Stimulated activated effector memory CD8-positive, alpha-beta T cell treated with anti-CD3 and anti-CD28 coated beads, Interleukin-12 subunit alpha, Interleukin-12 subunit beta, amount 100 ng/mL, for 72 hours (primary cell): Measurements from ENCODE around the gene MTHFD1.

Experiments
- ATAC-seq: fragments of 150-1000 bp; cut with Tn5 transposase; 2 replicates; pipeline ENCODE4 v1.10.0; 2021
- DNase-seq, 2 donors: peaks; one replicate each; pipeline ENCODE4 v3.0.0; 2021 to 2022; ENCODE audit warnings: low spot score in 2 of 2
- H3K27ac Mint-ChIP-seq: one replicate; pipeline ENCODE4 v1.8.0; 2022; ENCODE audit warnings: mild to moderate bottlenecking, mixed read lengths
- H3K36me3 Mint-ChIP-seq: one replicate; pipeline ENCODE4 v1.8.0; 2022; ENCODE audit warnings: mild to moderate bottlenecking, mixed read lengths
- H3K4me1 Mint-ChIP-seq: one replicate; pipeline ENCODE4 v1.8.0; 2022; ENCODE audit warnings: mixed read lengths
- H3K4me3 Mint-ChIP-seq: one replicate; pipeline ENCODE4 v1.8.0; 2022; ENCODE audit warnings: mild to moderate bottlenecking, mixed read lengths
- H3K9me3 Mint-ChIP-seq: one replicate; pipeline ENCODE4 v1.8.0; 2022; ENCODE audit warnings: mixed read lengths

Gene MTHFD1

GRCh38 chr14:64478634-64479250 is 90.6 kb downstream of the MTHFD1 start:
- H3K4me1 Mint-ChIP-seq, result peaks cover 22% of the 10 kb centered on the region
- DNase-seq, result no peak
- no peak for ATAC-seq
- H3K36me3 Mint-ChIP-seq, result peaks cover 74% of the 10 kb centered on the region
- H3K4me3 Mint-ChIP-seq, result no peak overlapping the region
- no peaks in the 10 kb centered on the region for H3K9me3 Mint-ChIP-seq
- no peak overlapping the region for H3K27ac Mint-ChIP-seq

GRCh38 chr14:64488590-64489099 is 100.5 kb downstream of the MTHFD1 start:
- no peak for DNase-seq
- Mint-ChIP-seq H3K27ac (peak overlapping the region; percentile 6), H3K4me1 (peaks cover 30% of the 10 kb centered on the region), H3K36me3 (peaks cover 100% of the 10 kb centered on the region), H3K4me3 (no peak overlapping the region), H3K9me3 (no peaks in the 10 kb centered on the region)
- no peak for ATAC-seq

GRCh38 chr14:64491637-64492036 is 103.5 kb downstream of the MTHFD1 start:
- no peak for DNase-seq
- Mint-ChIP-seq H3K36me3 (peaks cover 100% of the 10 kb centered on the region), H3K4me1 (peaks cover 37% of the 10 kb centered on the region), H3K9me3 (no peaks in the 10 kb centered on the region), H3K4me3 (no peak overlapping the region), H3K27ac (peak overlapping the region; percentile 7)
- no peak for ATAC-seq

- Mint-ChIP-seq H3K4me1 (peaks cover 35% of the 10 kb centered on the region), H3K9me3 (no peaks in the 10 kb centered on the region), H3K36me3 (peaks cover 100% of the 10 kb centered on the region), H3K4me3 (no peak overlapping the region), H3K27ac (peak overlapping the region; percentile 83)
- ATAC-seq (no peak), DNase-seq (no peak)
Observed at GRCh38 chr14:64493455-64493854, 105.3 kb downstream of the MTHFD1 start.

GRCh38 chr14:64495252-64495651 is 107.1 kb downstream of the MTHFD1 start:
- no peak overlapping the region for H3K27ac Mint-ChIP-seq
- no peak for DNase-seq
- H3K4me1 Mint-ChIP-seq, result peaks cover 43% of the 10 kb centered on the region
- peaks cover 100% of the 10 kb centered on the region for H3K36me3 Mint-ChIP-seq
- ATAC-seq, result no peak
- no peaks in the 10 kb centered on the region for H3K9me3 Mint-ChIP-seq
- no peak overlapping the region for H3K4me3 Mint-ChIP-seq

- Mint-ChIP-seq H3K4me1 (peaks cover 41% of the 10 kb centered on the region), H3K27ac (no peak overlapping the region), H3K4me3 (no peak overlapping the region), H3K36me3 (peaks cover 100% of the 10 kb centered on the region), H3K9me3 (no peaks in the 10 kb centered on the region)
- DNase-seq (no peak), ATAC-seq (no peak)
Observed at GRCh38 chr14:64496764-64497163, 108.6 kb downstream of the MTHFD1 start.

- Mint-ChIP-seq H3K4me1 (peaks cover 24% of the 10 kb centered on the region), H3K27ac (peak overlapping the region; percentile 100), H3K9me3 (no peaks in the 10 kb centered on the region), H3K36me3 (peaks cover 95% of the 10 kb centered on the region), H3K4me3 (peak overlapping the region; percentile 87)
- ATAC-seq (no peak), DNase-seq (no peak)
Observed at GRCh38 chr14:64500088-64500487, 111.9 kb downstream of the MTHFD1 start.

GRCh38 chr14:64501411-64502171 is 113.4 kb downstream of the MTHFD1 start:
- peaks cover 23% of the 10 kb centered on the region for H3K4me1 Mint-ChIP-seq
- peaks cover 95% of the 10 kb centered on the region for H3K36me3 Mint-ChIP-seq
- peak overlapping the region; percentile 100 for H3K27ac Mint-ChIP-seq
- H3K4me3 Mint-ChIP-seq, result peak overlapping the region; percentile 87
- ATAC-seq (no peak), DNase-seq (no peak)
- H3K9me3 Mint-ChIP-seq, result no peaks in the 10 kb centered on the region

GRCh38 chr14:64502456-64502855 is 114.3 kb downstream of the MTHFD1 start:
- Mint-ChIP-seq H3K4me3 (peak overlapping the region; percentile 87), H3K4me1 (peaks cover 23% of the 10 kb centered on the region), H3K27ac (peak overlapping the region; percentile 100), H3K36me3 (peaks cover 95% of the 10 kb centered on the region), H3K9me3 (no peaks in the 10 kb centered on the region)
- no peak for DNase-seq
- no peak for ATAC-seq

GRCh38 chr14:64502887-64503433 is 114.8 kb downstream of the MTHFD1 start:
- H3K9me3 Mint-ChIP-seq, result no peaks in the 10 kb centered on the region

GRCh38 chr14:64503434-64504309 is 115.5 kb downstream of the MTHFD1 start, which contains the start of gene ZBTB25:
Gene ZBTB25 (minus strand): TSS chr14:64503838. CDS start chr14:64490533, 13,305 bp downstream.
- peak; percentile 79 for ATAC-seq

More at GRCh38 chr14:64502887-64503433, 114.8 kb downstream of the MTHFD1 start:
- no peak for ATAC-seq
- peak overlapping the region; percentile 87 for H3K4me3 Mint-ChIP-seq
- H3K27ac Mint-ChIP-seq, result peak overlapping the region; percentile 100
- DNase-seq, result no peak
- H3K36me3 Mint-ChIP-seq, result peaks cover 95% of the 10 kb centered on the region
- peaks cover 28% of the 10 kb centered on the region for H3K4me1 Mint-ChIP-seq

GRCh38 chr14:64504310-64504896 is 116.2 kb downstream of the MTHFD1 start, which contains the start of gene ZBTB1:
Gene ZBTB1 (plus strand): TSS chr14:64504770. CDS start chr14:64521505, 16,735 bp downstream.
- Mint-ChIP-seq H3K9me3 (no peaks in the 10 kb centered on the region), H3K4me3 (peak within 1 kb of the TSS; percentile 87), H3K4me1 (peaks cover 41% of the 10 kb centered on the region), H3K27ac (peak within 1 kb of the TSS; percentile 100), H3K36me3 (peaks cover 95% of the 10 kb centered on the region)
- DNase-seq (peak; percentile 69 to 91), ATAC-seq (peak; percentile 71)

More at GRCh38 chr14:64503434-64504309, 115.5 kb downstream of the MTHFD1 start, which contains the start of gene ZBTB25:
- peak within 1 kb of the TSS; percentile 100 for H3K27ac Mint-ChIP-seq
- no peaks in the 10 kb centered on the region for H3K9me3 Mint-ChIP-seq
- peaks cover 95% of the 10 kb centered on the region for H3K36me3 Mint-ChIP-seq
- peak; percentile 78 to 98 for DNase-seq
- H3K4me3 Mint-ChIP-seq, result peak within 1 kb of the TSS; percentile 87
- peaks cover 35% of the 10 kb centered on the region for H3K4me1 Mint-ChIP-seq

GRCh38 chr14:64504897-64505794 is 117.0 kb downstream of the MTHFD1 start:
- peak; percentile 50 for ATAC-seq
- no peaks in the 10 kb centered on the region for H3K9me3 Mint-ChIP-seq
- H3K4me1 Mint-ChIP-seq, result peaks cover 41% of the 10 kb centered on the region
- peak overlapping the region; percentile 100 for H3K27ac Mint-ChIP-seq
- H3K36me3 Mint-ChIP-seq, result peaks cover 95% of the 10 kb centered on the region
- peak; percentile 61 to 89 for DNase-seq
- peak overlapping the region; percentile 87 for H3K4me3 Mint-ChIP-seq
